Fibroblast of skin of abdomen (primary cell): ENCODE data around the gene XAB2.

ENCODE experiments used
- DNase-seq: peaks from one replicate; pipeline ENCODE4 v3.0.0-alpha.2; 2013

The XAB2 gene

GRCh38 chr19:7575434-7576040 lies 53.8 kb downstream of the XAB2 start:
- DNase-seq, result no peak

- no peak for DNase-seq
Observed at GRCh38 chr19:7570761-7571160, 58.6 kb downstream of the XAB2 start.
